ENCODE data around the gene ARHGEF4. TPM values are rescaled to one million over a fixed set of nuclear protein-coding genes. Genes with fewer than 3 reads are reported as not detected.

Gene ARHGEF4
- total RNA-seq, 1 donor from 2014 or later: 2.6 TPM

DNA sequence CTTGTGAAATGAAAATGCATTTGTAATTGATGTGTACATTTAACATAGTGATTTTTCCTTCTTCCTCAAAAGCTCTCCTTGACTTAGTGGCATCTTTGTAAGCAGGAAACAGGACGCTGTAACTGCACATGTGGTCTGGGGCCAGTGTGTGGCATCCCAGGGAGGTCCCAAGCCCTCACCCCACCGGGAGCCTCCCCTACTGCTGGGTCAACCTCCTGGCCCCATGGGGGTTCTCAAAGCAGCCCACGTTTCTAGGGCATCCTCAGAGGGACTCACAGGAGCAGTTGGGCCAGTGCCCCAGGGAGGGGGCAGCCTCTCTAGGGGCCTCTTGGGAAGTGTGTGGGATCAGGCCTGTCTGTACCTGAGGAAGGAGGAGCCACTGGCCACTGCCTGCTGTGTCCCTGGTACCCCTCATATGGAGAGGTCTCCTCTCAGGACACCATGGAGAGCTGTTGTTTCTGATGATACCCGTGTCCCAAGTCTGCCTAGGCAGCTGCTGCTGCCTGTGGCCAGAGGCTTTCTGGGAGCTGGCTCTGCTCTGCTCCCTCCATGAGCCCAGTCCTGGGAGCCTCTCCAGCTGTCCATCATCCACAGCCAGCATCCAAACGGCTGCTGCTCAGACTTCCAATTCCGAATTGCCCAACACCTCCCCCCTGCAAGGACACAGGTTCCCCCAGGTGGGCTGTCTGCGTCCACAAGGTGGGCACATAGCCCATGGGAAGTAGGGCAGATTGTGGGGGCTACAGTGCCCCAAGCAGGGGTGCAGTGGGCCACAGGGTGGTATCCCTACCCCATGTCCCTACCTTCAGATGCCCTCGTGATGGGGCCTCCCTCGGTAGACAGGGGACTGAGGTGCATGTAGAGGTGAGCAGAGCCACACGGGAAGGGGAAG, 13.4 kb downstream of the ARHGEF4 start:
- Mint-ChIP-seq H3K4me1 (ENCODE audit: unreplicated experiment) (no peaks in the 10 kb centered on the region), H3K27ac (ENCODE audit: unreplicated experiment) (no peak overlapping the region)

DNA sequence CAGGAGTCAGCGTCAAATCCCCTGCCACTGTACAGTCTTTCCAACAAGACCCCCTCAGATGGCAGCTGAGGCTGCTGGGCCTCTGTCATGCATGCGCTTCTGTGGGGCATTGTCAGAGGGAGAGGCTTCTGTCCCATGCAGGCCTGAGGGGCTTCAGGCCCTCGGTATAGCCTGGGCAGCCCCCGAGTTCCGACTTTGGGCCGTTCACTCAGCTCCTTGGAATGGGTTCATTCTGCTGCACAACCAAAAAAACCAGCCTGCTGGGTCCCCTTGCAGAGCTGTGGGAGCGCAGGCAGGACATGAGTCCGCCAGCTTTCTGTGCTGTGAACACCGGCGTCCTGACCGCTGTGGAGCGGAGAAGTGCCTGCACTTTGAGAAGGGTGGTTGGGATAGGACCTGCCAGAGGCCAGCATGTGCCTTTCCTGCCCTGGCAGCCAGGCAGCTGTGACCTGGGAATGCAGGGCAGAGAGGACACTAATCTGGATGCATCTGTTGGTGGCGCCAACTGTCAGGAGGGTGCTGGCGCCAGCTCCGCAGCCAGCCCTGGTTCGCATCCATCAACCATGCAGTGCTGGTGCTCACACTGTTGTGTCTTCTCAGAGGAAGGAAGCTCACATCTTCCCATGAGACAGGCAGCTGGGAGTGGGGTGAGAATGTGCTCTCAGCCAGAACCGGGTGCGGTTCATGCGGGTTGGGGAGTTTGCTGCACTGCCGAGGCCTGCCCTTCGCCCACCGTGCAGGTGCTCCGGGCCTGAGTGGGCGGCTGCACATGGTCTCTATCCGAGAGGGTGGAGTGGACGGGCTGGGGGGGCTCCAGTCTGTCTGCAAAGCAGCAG, 14.3 kb downstream of the ARHGEF4 start:
- no peaks in the 10 kb centered on the region for H3K9me3 Mint-ChIP-seq (ENCODE audit: unreplicated experiment)
- no peak overlapping the region for H3K27ac Mint-ChIP-seq (ENCODE audit: unreplicated experiment)
- no peak overlapping the region for H3K4me3 Mint-ChIP-seq (ENCODE audit: unreplicated experiment)
- DNase-seq (ENCODE audit: extremely low spot score, unreplicated experiment): no peak
- no peaks in the 10 kb centered on the region for H3K27me3 Mint-ChIP-seq (ENCODE audit: unreplicated experiment)
- H3K36me3 Mint-ChIP-seq (ENCODE audit: unreplicated experiment): no peaks in the 10 kb centered on the region
- TF ChIP-seq, protein P1, sequence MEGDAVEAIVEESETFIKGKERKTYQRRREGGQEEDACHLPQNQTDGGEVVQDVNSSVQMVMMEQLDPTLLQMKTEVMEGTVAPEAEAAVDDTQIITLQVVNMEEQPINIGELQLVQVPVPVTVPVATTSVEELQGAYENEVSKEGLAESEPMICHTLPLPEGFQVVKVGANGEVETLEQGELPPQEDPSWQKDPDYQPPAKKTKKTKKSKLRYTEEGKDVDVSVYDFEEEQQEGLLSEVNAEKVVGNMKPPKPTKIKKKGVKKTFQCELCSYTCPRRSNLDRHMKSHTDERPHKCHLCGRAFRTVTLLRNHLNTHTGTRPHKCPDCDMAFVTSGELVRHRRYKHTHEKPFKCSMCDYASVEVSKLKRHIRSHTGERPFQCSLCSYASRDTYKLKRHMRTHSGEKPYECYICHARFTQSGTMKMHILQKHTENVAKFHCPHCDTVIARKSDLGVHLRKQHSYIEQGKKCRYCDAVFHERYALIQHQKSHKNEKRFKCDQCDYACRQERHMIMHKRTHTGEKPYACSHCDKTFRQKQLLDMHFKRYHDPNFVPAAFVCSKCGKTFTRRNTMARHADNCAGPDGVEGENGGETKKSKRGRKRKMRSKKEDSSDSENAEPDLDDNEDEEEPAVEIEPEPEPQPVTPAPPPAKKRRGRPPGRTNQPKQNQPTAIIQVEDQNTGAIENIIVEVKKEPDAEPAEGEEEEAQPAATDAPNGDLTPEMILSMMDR (IDR thresholded peaks at IDR 0.05): no peak
- no peaks in the 10 kb centered on the region for H3K4me1 Mint-ChIP-seq (ENCODE audit: unreplicated experiment)

More for the DNA sequence above, 13.4 kb downstream of the ARHGEF4 start:
- Mint-ChIP-seq H3K4me3 (ENCODE audit: unreplicated experiment) (no peak overlapping the region), H3K27me3 (ENCODE audit: unreplicated experiment) (no peaks in the 10 kb centered on the region), H3K36me3 (ENCODE audit: unreplicated experiment) (no peaks in the 10 kb centered on the region), H3K9me3 (ENCODE audit: unreplicated experiment) (no peaks in the 10 kb centered on the region)
- TF ChIP-seq, protein P1 (IDR thresholded peaks at IDR 0.05): no peak
- DNase-seq (ENCODE audit: extremely low spot score, unreplicated experiment): no peak

DNA sequence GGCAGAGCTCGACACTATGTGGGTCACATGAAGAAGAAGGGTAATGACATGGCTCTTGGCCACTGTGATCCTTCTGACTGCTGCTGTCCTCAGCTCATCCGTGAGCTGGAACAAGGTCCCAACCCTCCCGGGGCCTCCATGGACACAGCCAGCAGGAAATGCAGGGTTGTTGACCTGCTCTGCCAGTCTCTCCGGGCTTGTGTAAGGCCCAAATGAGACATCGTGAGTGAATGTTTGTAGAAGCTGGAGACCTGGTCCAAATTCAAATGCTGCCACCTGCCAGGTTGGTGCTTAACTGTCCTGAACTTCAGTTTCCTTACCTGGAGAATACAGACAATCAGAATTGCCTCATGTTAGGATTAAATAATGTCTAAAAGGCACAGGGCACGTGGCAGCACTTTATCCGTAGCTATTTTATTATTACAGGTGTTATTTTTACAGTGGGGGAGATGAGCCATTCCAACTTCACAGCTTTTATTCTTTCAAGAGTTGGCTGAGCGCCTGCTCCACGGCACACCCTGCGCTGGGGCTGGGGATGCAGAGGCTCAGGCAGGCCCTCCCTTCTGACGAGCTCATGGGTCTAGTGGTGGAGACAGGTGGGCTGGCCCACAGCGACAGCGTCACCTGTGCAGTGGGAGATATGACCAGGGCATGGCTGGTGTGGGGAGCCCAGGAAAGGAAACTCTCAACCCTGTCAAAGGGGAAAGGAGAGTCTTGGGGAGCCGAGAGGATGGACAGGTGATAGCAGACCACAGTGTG, 15.1 kb downstream of the ARHGEF4 start:
- TF ChIP-seq, protein P1 (IDR thresholded peaks at IDR 0.05): no peak
- DNase-seq (ENCODE audit: extremely low spot score, unreplicated experiment): no peak
- H3K36me3 Mint-ChIP-seq (ENCODE audit: unreplicated experiment): no peaks in the 10 kb centered on the region
- no peaks in the 10 kb centered on the region for H3K9me3 Mint-ChIP-seq (ENCODE audit: unreplicated experiment)
- H3K27ac Mint-ChIP-seq (ENCODE audit: unreplicated experiment): no peak overlapping the region
- no peaks in the 10 kb centered on the region for H3K4me1 Mint-ChIP-seq (ENCODE audit: unreplicated experiment)
- no peak overlapping the region for H3K4me3 Mint-ChIP-seq (ENCODE audit: unreplicated experiment)
- H3K27me3 Mint-ChIP-seq (ENCODE audit: unreplicated experiment): no peaks in the 10 kb centered on the region

DNA sequence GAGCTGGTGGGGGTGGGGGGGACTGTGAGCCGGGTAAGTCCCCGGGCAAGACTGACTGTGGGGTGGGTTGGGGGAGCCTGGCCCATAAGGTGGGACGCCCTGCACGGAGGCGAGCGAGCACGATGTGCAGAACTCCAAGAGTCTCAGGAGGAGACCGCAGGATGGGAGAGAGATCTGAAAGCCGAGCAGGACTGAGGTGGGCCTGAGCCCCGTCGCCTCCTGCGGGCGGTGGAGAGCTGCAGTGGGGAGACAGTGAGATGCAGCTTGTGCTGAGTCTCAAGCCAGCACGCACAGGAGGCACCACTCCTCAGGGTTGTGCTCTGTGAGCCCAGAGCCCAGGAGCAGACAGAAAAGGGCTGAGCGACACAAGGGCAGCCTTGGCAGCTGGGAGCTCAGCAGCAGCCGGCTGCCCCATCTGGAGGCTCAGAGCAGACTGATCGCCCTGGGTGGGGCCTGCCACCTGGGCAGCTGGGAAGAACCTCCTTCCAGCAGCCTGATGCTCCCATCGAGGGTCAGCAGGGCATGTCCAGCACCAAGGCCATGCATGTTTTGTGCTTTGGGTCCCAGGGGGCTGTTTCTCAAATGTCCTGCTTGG, 15.9 kb downstream of the ARHGEF4 start:
- TF ChIP-seq, protein P1 (IDR thresholded peaks at IDR 0.05): no peak
- Mint-ChIP-seq H3K36me3 (ENCODE audit: unreplicated experiment) (no peaks in the 10 kb centered on the region), H3K4me3 (ENCODE audit: unreplicated experiment) (no peak overlapping the region), H3K27me3 (ENCODE audit: unreplicated experiment) (no peaks in the 10 kb centered on the region), H3K9me3 (ENCODE audit: unreplicated experiment) (no peaks in the 10 kb centered on the region), H3K27ac (ENCODE audit: unreplicated experiment) (no peak overlapping the region), H3K4me1 (ENCODE audit: unreplicated experiment) (no peaks in the 10 kb centered on the region)
- DNase-seq (ENCODE audit: extremely low spot score, unreplicated experiment): no peak

All from osteocyte (in vitro differentiated cells).